GM13976 (cell line): ENCODE data around the gene PADI6.
A peak's percentile ranks its signal among the peaks of the same experiment; 100 is the strongest.

Experiments
- DNase-seq: peaks from one replicate; pipeline ENCODE4 v3.0.0; 2012; ENCODE audit warnings: low spot score
- CTCF ChIP-seq: IDR thresholded peaks from 2 replicates; pipeline ENCODE4 v1.5.1; 2012; ENCODE audit warnings: borderline replicate concordance, mild to moderate bottlenecking; ENCODE audit not compliant: insufficient read depth; ENCODE audit errors: extremely low read depth, missing control alignments, control extremely low read depth
- in situ Hi-C: fragments of 300-500 bp; cut with MboI; formaldehyde crosslinking; loops from one replicate; pipeline ENCODE4 v1.12.0; 2022; ENCODE audit warnings: low sequenced_read_pairs, mixed read lengths, inconsistent platforms; ENCODE audit not compliant: unreplicated experiment

PADI6 gene

GRCh38 chr1:17371896-17372295, at the start of gene PADI6:
PADI6 (plus strand) TSS chr1:17372196; CDS start chr1:17372246, 50 bp downstream.
- in situ Hi-C loops: no loop called here
- no peak for TF ChIP-seq CTCF

GRCh38 chr1:17328855-17329254, 43.1 kb upstream of the PADI6 start:
- TF ChIP-seq CTCF: no peak
- no peak for DNase-seq
- in situ Hi-C loops: no loop called here

More at GRCh38 chr1:17371896-17372295, at the start of gene PADI6:
- DNase-seq: no peak

- DNase-seq: no peak
- TF ChIP-seq CTCF: no peak
- in situ Hi-C loops: no loop called here
Observed at GRCh38 chr1:17329610-17330009, 42.4 kb upstream of the PADI6 start.

GRCh38 chr1:17330856-17331255, 41.1 kb upstream of the PADI6 start:
- in situ Hi-C loops: no loop called here

GRCh38 chr1:17333081-17333480, 38.9 kb upstream of the PADI6 start:
- in situ Hi-C loops: no loop called here
- DNase-seq: no peak

More at GRCh38 chr1:17330856-17331255, 41.1 kb upstream of the PADI6 start:
- TF ChIP-seq CTCF: no peak
- no peak for DNase-seq

GRCh38 chr1:17335821-17336710, 35.9 kb upstream of the PADI6 start:
- in situ Hi-C loops: no loop called here
- peak; percentile 66 for DNase-seq
- TF ChIP-seq CTCF: peak; percentile 73

More at GRCh38 chr1:17333081-17333480, 38.9 kb upstream of the PADI6 start:
- no peak for TF ChIP-seq CTCF
